ENCODE results near the gene NEAT1.
"Not testable (repeated sequence)": the region's sequence is repeated elsewhere in the genome, so short reads cannot be mapped to it uniquely, and the experiment has no call there.

NEAT1 gene

DNA sequence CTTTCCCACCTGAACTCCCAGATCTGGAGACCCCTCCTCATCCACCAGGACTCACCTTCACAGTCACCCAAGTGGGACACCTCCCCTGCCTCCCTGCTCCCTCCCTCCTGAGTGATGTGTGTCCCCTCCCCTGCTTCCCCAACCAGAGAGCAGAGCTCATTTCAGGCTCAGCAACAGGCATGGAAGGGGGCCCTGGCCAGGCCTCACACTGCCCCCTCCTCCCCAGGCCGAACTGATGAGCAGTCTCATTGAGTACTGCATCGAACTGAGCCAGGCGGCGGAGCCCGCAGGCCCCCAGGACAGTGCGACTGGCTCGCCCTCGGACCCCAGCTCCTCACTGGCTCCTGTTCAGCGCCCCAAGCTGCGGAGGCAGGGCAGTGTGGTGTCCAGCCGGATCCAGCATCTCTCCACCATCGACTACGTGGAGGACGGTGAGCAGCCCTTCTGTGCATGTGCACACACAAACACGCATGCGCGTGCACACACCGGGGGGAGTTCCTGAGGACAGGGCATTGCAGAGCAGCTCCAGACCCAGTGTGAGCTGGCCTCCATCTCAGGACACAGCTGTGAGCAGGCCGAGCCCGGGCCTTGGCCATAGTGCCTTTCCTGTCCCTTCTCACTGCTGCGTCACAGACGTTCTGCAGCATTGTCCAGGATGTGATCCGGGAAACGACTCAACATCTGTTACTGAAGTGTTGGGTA, 17.8 kb upstream of the NEAT1 start:
- no peak for DNase-seq (ENCODE audit: low spot score)

DNA sequence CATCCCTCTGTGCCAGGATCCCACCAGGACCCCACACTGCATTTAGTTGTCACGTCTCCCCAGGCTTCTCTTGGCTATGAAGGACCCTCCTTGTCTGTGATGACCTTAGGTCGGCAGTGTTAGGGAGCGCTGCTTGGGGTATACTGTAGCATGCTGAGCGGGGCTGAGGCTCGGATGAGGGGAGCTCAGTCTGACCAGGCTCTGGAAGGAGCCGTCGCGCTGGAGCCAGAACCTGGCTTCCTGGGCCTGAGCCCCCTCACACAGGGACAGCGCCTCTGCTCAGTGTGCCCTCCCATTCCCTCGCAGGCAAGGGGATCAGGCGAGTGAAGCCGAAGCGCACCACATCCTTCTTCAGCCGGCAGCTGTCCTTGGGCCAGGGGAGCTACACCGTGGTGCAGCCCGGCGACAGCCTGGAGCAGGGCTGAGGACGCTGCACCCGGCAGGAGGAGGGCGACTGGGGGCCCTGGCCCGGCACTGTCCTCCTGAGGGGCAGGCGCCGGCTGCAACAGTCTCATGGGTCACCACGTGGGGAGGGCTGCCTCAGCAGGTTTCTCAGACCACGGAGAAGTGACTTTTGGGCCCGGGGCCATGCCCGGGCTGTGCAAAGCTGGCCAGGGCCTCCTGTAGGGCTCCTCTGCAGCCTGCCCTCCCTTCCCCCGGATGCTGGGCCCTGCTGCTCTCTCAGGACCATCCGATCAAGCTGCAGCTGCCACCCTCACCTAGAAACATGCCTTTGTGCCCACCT, 11.5 kb upstream of the NEAT1 start:
- DNase-seq (ENCODE audit: low spot score): no peak

DNA sequence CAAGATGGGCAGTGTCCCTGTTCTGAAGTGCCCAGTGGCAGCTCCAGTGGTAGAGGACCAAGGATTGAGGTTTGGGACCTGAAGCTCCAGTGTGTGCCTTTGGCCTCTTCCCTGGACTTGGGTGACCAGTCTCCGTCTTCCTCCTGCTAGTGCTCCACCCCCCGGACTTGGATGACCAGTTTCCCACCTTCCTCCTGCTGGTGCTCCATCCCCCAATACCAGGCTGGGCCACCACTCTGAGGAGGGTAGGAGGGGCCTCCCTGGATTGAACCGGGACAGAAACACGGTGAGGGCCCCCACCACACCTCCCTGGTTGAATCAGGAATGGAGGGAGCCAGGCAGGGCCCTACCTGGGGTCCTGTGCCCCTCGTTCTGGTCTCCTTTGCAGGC, 10.9 kb upstream of the NEAT1 start:
- no peak for DNase-seq (ENCODE audit: low spot score)

DNA sequence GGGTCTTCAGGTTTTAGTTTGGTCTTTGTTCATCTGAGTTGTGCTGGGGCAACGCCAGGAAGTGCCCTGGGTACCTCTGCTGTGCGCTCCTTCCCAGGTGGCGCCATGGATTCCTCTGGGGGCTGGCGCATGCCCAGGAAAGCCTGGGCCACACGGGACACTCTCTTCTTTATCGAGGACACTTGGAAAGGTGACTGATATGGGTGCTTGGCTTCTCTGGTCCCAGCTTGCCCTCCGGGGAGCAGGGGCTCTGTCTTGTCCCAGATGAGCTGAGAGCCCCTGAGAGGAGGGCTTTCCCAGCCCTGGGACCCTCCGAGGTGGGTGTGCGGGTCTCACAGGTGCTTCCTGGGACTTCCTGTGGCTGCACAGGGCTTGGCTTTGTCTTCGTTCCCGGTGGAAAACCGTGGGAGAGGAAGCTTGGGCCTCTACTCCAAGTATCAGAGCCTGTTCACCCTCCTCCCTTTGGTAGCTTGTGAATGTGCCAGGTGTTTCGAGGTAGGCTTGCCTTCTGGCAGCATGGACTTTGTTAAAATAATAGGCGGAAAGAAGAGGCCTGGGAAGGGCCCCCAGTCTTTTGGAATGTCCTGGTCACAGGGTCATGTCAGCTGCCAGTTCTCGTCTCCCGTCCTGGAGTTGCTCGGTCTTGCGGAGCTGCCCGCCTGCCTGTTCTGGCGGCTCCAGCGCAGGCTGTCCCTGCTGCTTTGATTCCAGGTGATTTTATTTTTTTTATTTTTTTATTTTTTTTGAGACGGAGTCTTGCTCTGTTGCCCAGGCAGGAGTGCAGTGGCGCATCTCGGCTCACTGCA, 10.1 kb upstream of the NEAT1 start:
- no peak for DNase-seq (ENCODE audit: low spot score)

DNA sequence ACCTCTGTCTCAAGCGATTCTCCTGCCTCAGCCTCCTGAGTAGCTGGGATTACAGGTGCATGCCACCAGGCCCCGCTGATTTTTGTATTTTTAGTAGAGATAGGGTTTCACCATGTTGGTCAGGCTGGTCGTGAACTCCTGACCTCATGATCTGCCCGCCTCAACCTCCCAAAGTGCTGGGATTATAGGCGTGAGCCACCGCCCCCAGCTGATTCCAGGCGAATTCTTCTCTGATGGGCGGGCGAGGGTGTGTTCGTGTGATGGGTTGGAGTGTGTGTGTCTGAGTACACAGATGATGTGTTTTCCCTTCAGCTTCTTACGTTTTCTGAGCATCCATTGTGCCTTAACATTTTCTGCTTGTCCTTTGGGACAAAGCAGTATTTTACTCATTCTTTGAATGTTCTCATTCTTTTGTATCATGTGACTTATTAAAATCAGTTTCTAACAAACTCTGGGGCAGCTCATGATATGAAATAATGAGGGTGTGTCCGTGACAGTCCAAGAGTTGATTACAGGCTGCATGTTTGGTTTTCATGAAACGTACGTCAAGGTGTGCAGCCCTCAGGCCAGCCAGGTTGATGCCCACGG, 9.4 kb upstream of the NEAT1 start:
- DNase-seq (ENCODE audit: low spot score): not testable (repeated sequence)

DNA sequence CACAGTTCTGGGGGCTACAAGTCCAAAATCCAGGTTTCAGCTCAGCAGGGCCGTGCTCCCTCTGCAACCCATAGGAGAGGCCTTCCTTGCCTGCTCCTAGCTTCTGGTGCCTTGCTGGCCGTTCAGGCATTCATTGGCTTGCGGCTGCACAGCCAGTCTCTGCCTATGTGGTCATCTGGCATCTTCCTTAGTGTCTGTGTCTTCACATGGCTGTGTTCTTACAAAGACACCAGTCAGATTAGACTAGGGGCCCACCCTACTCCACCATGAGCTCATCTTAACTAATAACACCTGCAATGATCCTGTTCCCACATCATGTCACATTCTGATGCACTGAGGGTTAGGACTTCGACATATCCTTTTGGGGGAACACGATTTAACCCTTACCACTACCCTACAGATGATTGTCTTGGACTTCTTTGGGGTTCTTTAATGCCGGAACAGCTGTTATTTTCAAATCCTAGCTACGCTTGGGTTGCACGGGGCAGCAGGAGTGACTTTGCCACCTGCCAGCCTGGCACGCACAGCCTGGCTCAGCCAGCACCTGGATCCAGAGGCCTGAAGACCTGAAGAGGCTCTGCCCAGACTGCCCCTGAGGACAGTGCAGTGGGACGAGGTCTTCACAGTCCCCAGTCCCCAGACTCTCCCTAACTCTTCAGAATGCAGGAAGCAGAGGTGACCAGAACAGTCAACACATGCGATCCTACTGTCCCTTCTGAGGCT, 7.7 kb upstream of the NEAT1 start:
- DNase-seq (ENCODE audit: low spot score): no peak

DNA sequence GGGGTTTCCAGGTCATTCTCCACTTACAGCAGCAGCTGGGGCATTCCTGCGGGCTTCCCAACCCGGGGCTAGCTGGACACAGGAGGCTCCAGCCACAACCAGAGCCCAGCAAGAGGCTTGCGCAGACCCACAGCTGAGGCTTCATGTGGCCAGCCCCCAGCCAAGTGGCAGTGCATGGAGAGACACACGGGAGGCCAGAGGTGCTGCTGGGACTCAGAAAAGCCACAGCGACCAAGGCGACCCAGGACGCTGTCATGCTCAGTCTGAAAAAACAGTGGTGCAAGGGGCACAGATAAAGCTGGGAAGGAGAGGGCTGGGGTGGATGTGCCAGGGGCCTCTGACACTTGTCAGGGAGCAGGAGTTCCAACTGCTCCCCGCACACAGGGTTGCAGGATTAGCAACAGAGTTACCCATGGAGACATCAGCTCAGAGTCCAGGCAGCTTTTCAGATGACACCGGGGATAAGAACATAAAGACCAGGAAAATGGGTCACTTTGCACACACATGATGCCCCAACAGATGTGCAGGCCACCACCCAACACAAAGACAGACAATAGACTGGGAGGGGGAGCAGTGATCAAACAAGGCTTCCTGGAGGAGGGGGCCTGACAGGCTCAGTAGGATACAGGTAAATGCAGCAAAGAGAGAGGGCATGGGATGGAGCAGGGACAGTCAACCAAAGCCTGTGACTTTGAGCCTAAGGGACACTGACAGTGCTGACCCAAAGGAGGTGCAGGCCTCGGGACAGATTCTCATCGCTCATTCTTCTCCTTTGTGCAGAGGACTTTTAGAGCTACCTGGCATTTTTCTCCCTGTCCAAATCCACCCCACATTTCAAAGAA, 6.9 kb upstream of the NEAT1 start:
- no peak for DNase-seq (ENCODE audit: low spot score)

DNA sequence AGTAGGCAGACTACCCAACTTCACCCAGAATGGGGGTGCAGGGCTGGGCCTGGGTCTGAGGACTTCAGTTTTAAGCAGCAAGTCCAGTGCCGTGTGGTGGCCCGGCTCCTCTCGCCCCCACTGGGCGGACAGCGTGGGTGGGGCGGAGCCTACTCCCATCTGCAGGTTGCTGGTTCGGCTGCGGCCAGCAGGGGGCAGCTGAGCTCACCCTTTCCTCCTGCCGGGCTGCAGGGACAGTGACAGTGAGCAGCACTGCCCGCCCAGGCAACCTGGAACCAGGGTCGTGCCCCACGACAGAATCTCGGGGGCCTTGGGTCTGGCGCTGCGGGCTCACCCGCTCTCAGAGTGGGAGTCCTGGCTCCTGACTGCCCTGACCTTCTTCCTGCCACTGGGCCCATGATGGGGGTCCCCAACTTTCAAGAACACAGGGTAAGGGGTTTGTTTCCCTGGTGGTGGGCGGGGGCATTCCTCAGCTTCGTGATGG, 6.2 kb upstream of the NEAT1 start:
- DNase-seq (ENCODE audit: low spot score): peak; percentile 82

DNA sequence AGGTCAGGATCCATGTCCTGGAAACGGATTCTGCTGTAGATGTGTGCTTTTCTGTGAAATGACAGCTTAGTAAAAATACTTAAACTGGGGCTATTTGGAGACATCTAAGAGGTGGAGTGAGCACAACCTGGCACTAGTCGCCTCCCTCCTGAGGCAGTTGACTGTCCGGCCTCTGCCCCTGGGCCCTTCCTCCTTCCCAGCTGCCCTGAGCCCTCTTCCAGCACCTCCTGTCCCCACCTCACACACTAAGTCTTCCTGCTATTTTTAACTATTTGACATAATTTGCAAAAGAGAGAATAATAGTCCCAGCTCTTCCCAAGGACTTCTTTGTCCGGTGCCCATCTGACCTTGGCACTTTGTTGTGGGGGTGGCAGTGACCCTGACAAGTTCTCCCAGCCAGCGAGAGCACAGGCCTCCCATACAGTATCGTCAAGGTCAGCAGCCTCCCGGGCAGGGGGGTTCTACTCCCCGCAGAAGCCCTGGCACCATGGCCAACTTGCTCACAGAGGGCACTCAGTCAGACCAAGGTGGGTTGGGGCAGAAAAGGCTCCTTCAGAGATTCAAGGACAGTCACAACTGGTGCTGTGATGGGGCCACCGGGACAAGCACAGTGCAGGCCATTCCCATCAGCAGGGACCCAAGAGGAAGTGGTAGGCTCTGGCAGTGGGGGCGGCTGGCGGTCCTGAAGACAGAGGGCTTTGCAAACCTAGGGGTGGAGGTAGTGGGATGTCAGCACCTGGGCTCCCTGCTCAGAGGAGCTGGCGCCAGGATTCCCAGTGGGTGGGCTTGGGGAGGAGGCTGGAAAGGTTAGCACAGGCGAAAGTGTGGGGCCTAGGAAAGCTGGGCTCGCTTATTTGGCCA, 5.5 kb upstream of the NEAT1 start:
- DNase-seq (ENCODE audit: low spot score): no peak

DNA sequence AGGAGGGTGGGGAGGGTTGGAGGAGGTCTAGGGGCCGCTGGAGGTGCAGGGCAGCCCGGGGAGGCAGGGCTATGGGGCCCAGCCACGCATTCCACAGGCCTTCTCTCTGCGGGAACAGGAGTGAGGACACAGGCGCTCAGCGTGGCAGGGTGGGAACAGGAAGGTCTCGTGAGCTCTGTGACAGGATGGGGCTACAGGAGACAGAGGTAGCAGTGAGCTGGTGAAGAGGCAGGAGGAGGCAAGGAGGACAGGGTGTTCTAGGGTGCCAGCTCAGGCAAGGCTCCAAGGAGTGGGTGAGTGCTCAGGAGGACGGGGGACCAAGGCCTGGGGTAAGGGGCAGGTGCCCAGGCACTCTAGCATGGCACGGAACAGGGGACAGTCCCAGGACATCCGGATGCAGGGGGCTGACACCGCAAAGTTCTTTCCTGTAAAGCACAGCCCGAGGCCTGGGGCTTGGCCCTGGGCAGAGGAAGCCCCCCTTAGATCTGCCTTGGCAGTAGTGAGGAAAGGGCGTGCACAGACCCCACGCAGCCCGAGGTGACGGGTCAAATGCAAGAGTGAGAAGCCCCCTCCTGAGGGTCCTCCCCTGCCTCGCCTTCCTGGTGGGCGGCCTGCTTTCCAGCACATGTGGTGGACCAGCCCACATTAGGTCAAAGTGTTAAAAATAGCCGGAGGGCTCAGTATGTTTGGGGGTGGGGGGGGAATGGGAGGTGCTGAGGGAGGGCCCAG, 4.7 kb upstream of the NEAT1 start:
- no peak for DNase-seq (ENCODE audit: low spot score)

DNA sequence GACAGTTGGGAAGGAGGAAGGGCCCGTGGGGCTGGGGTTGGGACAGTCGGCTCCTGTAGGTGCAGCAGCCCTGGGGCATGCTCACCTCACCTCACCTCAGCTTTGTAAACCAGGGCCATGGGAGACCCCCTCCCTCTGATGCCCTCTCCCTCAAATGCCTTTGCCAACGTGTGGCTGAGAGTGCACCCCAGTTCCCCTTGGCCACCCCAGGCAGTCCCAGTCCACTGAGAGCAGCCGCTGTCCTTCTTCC, 4.2 kb upstream of the NEAT1 start:
- no peak for DNase-seq (ENCODE audit: low spot score)

DNA sequence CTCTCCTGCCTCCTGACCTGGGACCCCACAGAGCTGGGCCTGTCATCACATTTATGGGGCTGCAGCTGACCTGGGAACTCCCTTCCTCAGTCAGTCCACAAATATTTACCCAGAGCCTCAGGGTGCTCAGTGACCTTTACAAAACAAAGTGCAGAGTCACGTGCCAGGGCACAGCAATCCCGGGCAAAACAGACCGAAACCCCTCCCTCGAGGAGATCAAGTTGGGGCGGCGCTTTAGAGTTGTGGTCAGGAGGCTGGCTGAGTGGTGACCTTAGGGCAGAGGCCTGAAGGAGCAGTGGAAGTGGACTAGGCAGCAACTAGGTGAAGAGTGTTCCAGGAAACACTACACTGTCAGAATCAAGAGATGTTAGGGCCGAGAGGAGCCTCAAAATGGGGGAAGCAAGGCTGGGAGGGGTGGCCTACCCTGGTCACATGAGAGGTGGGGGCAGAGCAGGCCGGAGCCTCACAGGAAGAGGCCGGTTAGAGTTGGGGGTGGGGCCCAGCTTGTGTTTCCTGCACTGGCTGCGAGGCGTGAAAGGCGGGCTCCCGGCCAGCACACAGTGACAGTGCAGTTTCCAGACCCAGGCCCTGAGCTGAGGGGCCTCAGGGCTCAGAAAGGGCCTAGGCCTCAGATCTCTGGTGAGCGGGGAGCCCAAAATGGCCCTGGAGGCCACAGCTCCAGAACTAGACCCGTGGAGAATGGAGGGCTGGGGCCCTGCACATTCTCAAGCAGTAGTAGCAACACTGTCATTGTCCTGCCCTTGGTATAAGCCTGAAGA, 3.7 kb upstream of the NEAT1 start:
- peak; percentile 96 for DNase-seq (ENCODE audit: low spot score)

DNA sequence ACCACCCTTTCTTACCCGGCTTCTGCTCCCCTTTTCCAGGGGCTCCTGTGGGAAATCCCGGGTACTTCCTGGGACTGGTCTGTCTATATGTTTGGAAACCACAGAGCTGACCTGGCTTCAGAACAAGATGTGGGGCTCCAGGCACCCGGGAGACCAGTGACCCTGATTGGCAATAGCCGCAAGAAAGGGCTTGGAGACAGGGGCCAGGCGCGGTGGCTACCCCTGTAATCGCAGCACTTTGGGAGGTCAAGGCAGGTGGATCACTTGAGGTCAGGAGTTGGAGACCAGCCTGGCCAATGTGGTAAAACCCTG, 3.2 kb upstream of the NEAT1 start:
- no peak for DNase-seq (ENCODE audit: low spot score)

DNA sequence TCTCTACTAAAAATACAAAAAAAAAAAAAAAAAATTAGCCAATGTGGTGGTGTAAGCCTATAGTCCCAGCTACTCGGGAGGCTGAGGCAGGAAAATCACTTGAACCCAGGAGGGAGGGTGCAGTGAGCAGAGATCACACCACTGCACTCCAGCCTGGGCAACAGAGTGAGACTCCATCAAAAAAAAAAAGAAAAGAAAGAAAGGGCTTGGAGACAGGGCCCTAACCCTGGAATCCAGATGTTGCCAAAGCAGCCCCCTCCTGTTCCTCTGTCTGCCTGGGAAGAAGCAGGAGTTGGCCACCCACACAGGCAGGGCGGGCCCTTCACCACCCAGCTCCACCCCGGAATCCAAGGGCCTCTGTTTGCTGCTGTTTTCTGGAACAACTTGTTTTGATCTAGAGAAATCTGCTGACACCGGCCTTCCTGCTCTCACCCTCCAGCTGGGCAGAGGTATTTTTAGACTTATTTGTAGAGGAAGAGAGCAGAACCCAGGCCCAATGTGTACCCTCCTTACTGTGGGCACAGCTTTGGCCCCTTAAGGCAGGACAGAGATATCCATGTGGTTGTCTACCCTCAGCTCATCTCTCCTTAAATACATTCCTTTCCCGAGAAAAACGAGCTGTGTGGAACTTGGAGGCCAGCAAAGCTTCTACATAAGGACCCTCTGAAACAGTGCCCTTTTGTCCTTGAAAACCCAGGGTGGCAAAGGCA, 2.7 kb upstream of the NEAT1 start:
- DNase-seq (ENCODE audit: low spot score): peak; percentile 94

DNA sequence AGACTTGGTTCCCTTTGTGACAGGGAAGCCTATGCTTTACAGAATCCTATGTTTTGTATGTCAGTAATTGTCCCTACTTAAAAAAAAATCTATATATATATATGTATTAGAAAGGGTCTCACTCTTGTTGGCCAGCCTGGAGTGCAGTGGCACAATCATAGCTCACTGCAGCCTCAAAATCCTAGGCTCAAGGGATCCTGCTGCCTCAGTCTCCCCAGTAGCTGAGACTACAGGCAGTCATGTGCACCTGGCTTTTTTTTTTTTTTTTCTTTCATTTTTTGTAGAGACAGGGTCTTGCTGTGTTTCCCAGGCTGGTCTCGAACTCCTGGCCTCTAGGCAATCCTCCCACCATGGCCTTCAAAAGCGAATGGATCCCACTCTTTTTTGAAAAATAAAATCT, 2.1 kb upstream of the NEAT1 start:
- DNase-seq (ENCODE audit: low spot score): no peak

DNA sequence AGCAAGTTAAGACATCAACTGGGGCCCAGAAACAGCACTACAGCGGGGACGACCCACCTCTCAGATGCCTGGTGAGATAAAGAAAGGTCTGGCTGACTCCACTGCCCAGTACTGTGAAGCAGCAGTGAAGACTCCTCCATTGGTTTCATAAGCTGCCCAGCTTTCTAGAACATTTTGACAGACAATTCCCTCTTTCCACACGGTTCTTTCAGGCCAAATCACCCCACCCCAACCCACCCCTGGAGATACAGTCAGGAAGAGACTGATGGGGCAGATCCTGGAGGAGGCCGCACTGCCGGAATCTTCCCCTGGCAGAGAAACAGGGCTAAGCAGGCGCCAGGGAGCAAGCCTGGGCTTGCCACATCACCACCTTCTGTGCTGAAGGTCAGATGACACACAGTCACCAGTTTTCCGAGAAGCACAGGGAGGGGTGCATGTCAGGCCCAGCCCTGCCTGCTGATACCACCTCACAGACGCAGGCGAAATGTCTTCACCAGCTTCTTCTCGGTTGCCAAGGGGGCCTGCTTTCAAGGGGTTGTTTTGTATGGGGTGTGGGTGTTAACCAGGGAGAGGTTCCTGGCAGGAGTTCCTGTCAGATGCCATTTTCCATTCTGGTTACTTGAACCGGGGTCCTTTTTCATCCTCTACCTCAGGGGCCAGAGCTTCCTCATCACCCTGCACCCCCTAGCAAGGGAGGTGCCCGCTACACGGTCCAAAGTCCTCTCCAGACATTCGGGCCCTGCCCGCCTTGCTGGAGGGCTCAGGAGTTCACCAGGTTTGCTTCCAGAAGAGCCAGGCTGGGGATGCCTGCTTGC, 1.4 kb upstream of the NEAT1 start:
- DNase-seq (ENCODE audit: low spot score): peak; percentile 98
